ENCODE results near the gene PTPN6. TPM values are rescaled to one million over a fixed set of nuclear protein-coding genes. Genes with fewer than 3 reads are reported as not detected.
A peak's percentile ranks its signal among the peaks of the same experiment; 100 is the strongest.

PTPN6 gene
- total and polyA plus RNA-seq, 2 of the 8 experiments (the other 6 are each of a cell fraction or from before 2014, with no cell fraction given), result 16.3 to 28.4 TPM

GRCh38 chr12:6968426-6968825 lies 17.3 kb downstream of the PTPN6 start:
- Histone ChIP-seq H3K4ac (replicated peaks; ENCODE audit: insufficient read length, low read depth, low read length) (no peak overlapping the region), H3K14ac (ENCODE audit: insufficient read length) (no peak overlapping the region), H4K91ac (replicated peaks; ENCODE audit: insufficient read length, low read length) (no peak overlapping the region), H3K9ac (replicated peaks in 1 of 4; ENCODE audit: extremely low read depth in 1 of 4, low read depth in 3 of 4, low read length in 3 of 4) (peak overlapping the region in 1 of 4 experiments; percentile 15; a peak in 1 of 7 replicates), H4K8ac (ENCODE audit: extremely low read depth, insufficient read depth, low read length) (no peak overlapping the region), H2BK20ac (ENCODE audit: low read length) (no peak overlapping the region), H3K79me2 (ENCODE audit: control insufficient read depth in 1 of 2, insufficient read depth in 2 of 2, low read length in 2 of 2) (peaks cover 14 to 56% of the 10 kb centered on the region in 2 experiments), H4K20me1 (replicated peaks in 1 of 2; ENCODE audit: control insufficient read depth in 1 of 2, insufficient read depth in 2 of 2, low read length in 2 of 2) (peaks cover 2 to 4% of the 10 kb centered on the region in 2 experiments), H4K5ac (ENCODE audit: insufficient read length, low read depth, low read length) (no peak overlapping the region), H3K23ac (ENCODE audit: insufficient read length) (no peak overlapping the region), H2BK15ac (ENCODE audit: low read length) (no peak overlapping the region), H2AFZ (ENCODE audit: low read length) (no peak overlapping the region), H2AK5ac (ENCODE audit: low read depth, low read length) (no peak overlapping the region), H3K4me3 (ENCODE audit: extremely low read depth in 1 of 4, insufficient read depth in 2 of 4, low read depth in 3 of 4, low read length in 4 of 4) (no peak overlapping the region; a peak in 1 of 8 replicates), H3K18ac (ENCODE audit: extremely low read depth, low read length) (no peak overlapping the region), H2BK120ac (replicated peaks; ENCODE audit: low read depth, low read length) (no peak overlapping the region), H3K23me2 (ENCODE audit: low read depth, low read length) (peaks cover 11% of the 10 kb centered on the region), H3K79me1 (ENCODE audit: low read depth, low read length) (peaks cover 7% of the 10 kb centered on the region; the same call in 1 of the 2 replicates), H2BK12ac (ENCODE audit: low read depth, low read length) (no peak overlapping the region), H3K36me3 (ENCODE audit: control insufficient read depth in 2 of 4, insufficient read depth in 4 of 4, low read length in 3 of 4) (peaks cover 28 to 45% (median 32%) of the 10 kb centered on the region in 4 experiments), H3K4me1 (replicated peaks in 1 of 4; ENCODE audit: control insufficient read depth in 3 of 4, insufficient read depth in 4 of 4, low read length in 3 of 4) (peaks cover 9 to 26% (median 14%) of the 10 kb centered on the region in 4 experiments), H3K27ac (ENCODE audit: low read depth, low read length) (no peak overlapping the region), H3K4me2 (ENCODE audit: insufficient read depth in 1 of 2, low read depth in 2 of 2, low read length in 2 of 2) (peak overlapping the region in 1 of 2 experiments; percentile 76; a peak in 2 of 4 replicates), H3K9me3 (ENCODE audit: insufficient read depth in 2 of 2, low read depth in 1 of 2, low read length in 1 of 2) (no peaks in the 10 kb centered on the region), H2BK5ac (ENCODE audit: low read depth, low read length) (no peak overlapping the region), H3K56ac (replicated peaks; ENCODE audit: insufficient read length, low read depth, low read length) (no peak overlapping the region), H3K27me3 (replicated peaks in 1 of 4; ENCODE audit: control insufficient read depth in 3 of 4, extremely low read depth in 1 of 4, insufficient read depth in 3 of 4, low read length in 3 of 4) (no peaks in the 10 kb centered on the region)
- ChIA-PET CTCF (ENCODE audit: partially characterized antibody) (interaction anchor here (0.6 to 2.4 kb wide), 13 partner anchors 8 to 145 kb away, joined by 3 to 11 read pairs (median 7); partner anchors contain the start of genes C1RL and SPSB2), POLR2A (ENCODE audit: partially characterized antibody) (interaction anchor here (0.8 to 30.5 kb wide), 9 partner anchors 10 to 162 kb away, joined by 3 to 1596 read pairs (median 5); partner anchors contain the start of genes ATN1, C12orf57, CLSTN3 and PTPN6)
- no peak for TF ChIP-seq GABPA (IDR thresholded peaks at IDR 0.05; ENCODE audit: borderline replicate concordance, insufficient read depth, low read length)
- TF ChIP-seq ATF2 (IDR thresholded peaks at IDR 0.05; ENCODE audit: low read length), result no peak
- no peak for TF ChIP-seq PHF8 (conservative IDR thresholded peaks at IDR 0.05; ENCODE audit: low read depth, low read length)
- TF ChIP-seq POU5F1 (IDR thresholded peaks at IDR 0.05; ENCODE audit: low read depth, low read length), result no peak
- 93% methylated on average over 9 of the region's 9 CpGs; no CpG with 5 or more reads in 1 of the 2 experiments for WGBS, 2 experiments (ENCODE audit: extremely low coverage in 1 of 2, insufficient coverage in 1 of 2, insufficient read length in 1 of 2, insufficient replicate concordance in 2 of 2, low coverage in 1 of 2, low lambda C conversion rate in 2 of 2, missing lambda C conversion rate in 1 of 2)
- DNase-seq (ENCODE audit: low read depth in 1 of 2, low spot score in 2 of 2) (no peak), FAIRE-seq (no peak)
